ENCODE results near the gene PPFIA3. TPM values are rescaled to one million over a fixed set of nuclear protein-coding genes. Genes with fewer than 3 reads are reported as not detected.

The PPFIA3 gene
- total and polyA plus RNA-seq, 3 donors from 2014 or later: 8.8 to 13.1 (median 9.2) TPM

- no peaks in the 10 kb centered on the region for H3K9me3 ChIP-seq
- intact Hi-C loops (cut with DNase I; ENCODE audit: low total_unique reads): no loop called here
Observed at GRCh38 chr19:49106648-49107135, 12.7 kb upstream of the PPFIA3 start.

DNA sequence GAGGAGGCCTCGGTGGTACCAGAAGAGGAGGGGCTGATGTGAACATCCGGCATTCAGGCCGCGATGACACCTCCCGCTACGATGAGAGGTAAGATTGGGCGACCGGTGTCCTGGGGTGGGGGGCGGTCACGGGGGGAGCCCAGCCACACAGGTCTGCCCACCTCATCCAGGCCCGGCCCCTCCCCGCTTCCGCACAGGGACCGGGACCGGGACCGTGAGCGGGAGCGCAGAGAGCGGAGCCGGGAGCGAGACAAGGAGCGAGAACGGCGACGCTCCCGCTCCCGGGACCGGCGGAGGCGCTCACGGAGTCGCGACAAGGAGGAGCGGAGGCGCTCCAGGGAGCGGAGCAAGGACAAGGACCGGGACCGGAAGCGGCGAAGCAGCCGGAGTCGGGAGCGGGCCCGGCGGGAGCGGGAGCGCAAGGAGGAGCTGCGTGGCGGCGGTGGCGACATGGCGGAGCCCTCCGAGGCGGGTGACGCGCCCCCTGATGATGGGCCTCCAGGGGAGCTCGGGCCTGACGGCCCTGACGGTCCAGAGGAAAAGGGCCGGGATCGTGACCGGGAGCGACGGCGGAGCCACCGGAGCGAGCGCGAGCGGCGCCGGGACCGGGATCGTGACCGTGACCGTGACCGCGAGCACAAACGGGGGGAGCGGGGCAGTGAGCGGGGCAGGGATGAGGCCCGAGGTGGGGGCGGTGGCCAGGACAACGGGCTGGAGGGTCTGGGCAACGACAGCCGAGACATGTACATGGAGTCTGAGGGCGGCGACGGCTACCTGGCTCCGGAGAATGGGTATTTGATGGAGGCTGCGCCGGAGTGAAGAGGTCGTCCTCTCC lies 11.5 kb upstream of the PPFIA3 start:
- DNase-seq: no peak
- TF ChIP-seq POLR2A (IDR thresholded peaks at IDR 0.05): no peak
- TF ChIP-seq, protein P1, sequence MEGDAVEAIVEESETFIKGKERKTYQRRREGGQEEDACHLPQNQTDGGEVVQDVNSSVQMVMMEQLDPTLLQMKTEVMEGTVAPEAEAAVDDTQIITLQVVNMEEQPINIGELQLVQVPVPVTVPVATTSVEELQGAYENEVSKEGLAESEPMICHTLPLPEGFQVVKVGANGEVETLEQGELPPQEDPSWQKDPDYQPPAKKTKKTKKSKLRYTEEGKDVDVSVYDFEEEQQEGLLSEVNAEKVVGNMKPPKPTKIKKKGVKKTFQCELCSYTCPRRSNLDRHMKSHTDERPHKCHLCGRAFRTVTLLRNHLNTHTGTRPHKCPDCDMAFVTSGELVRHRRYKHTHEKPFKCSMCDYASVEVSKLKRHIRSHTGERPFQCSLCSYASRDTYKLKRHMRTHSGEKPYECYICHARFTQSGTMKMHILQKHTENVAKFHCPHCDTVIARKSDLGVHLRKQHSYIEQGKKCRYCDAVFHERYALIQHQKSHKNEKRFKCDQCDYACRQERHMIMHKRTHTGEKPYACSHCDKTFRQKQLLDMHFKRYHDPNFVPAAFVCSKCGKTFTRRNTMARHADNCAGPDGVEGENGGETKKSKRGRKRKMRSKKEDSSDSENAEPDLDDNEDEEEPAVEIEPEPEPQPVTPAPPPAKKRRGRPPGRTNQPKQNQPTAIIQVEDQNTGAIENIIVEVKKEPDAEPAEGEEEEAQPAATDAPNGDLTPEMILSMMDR (IDR thresholded peaks at IDR 0.05): no peak
- Histone ChIP-seq H3K4me3 (peak overlapping the region in 1 of 2 donors; percentile 44), H3K36me3 (ENCODE audit: low read depth, missing control alignments) (no peaks in the 10 kb centered on the region), H3K4me1 (peaks cover 10% of the 10 kb centered on the region), H3K27me3 (no peaks in the 10 kb centered on the region), H3K27ac (no peak overlapping the region), H3K9me3 (no peaks in the 10 kb centered on the region)
- 80 to 83% methylated on average over 58 to 92 of the region's 93 CpGs for WGBS, 2 donors
- intact Hi-C loops (cut with DNase I; ENCODE audit: low total_unique reads): no loop called here

More at GRCh38 chr19:49106648-49107135, 12.7 kb upstream of the PPFIA3 start:
- TF ChIP-seq, protein P1 (IDR thresholded peaks at IDR 0.05): peak; percentile 53 to 69 (median 67)
- TF ChIP-seq POLR2A (IDR thresholded peaks at IDR 0.05): no peak
- 48 to 67% methylated on average over 12 of the region's 12 CpGs for WGBS, 2 donors
- H3K27ac ChIP-seq: no peak overlapping the region
- H3K4me3 ChIP-seq: no peak overlapping the region
- no peaks in the 10 kb centered on the region for H3K36me3 ChIP-seq (ENCODE audit: low read depth, missing control alignments)
- peaks cover 12% of the 10 kb centered on the region for H3K4me1 ChIP-seq
- peak; percentile 63 for DNase-seq
- no peaks in the 10 kb centered on the region for H3K27me3 ChIP-seq

DNA sequence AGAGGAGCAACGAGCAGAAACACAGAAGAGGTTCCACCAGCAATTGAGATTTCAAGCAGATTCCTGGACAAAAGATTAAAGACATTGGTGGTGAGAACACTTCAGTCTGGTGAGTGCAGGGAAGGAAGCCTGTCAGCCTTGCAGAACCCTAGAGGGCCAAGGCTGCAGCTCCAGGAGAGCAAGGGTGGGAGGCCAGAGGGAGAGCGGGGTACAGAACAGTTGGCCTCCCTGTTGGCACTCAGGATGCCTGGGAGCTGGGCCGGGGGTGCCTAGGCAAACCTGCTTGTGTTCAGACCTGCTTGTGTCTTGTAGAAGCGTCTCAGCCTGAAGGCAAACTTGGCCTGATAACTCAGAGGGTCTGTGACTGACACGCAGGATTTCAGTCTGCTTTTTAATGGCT lies 10.3 kb upstream of the PPFIA3 start:
- WGBS, 2 donors: 81 to 84% methylated on average over 5 of the region's 5 CpGs
- H3K27me3 ChIP-seq: no peaks in the 10 kb centered on the region
- TF ChIP-seq, protein P1 (IDR thresholded peaks at IDR 0.05): no peak
- TF ChIP-seq POLR2A (IDR thresholded peaks at IDR 0.05): no peak
- H3K27ac ChIP-seq: peak overlapping the region in 1 of 2 donors; percentile 28
- H3K4me3 ChIP-seq: no peak overlapping the region
- no peaks in the 10 kb centered on the region for H3K36me3 ChIP-seq (ENCODE audit: low read depth, missing control alignments)
- H3K4me1 ChIP-seq: peaks cover 13% of the 10 kb centered on the region
- DNase-seq: no peak
- H3K9me3 ChIP-seq: no peaks in the 10 kb centered on the region
- intact Hi-C loops (cut with DNase I; ENCODE audit: low total_unique reads): no loop called here

GRCh38 chr19:49109569-49110233 lies 9.6 kb upstream of the PPFIA3 start:
- DNase-seq: no peak
- H3K4me3 ChIP-seq: no peak overlapping the region
- intact Hi-C loops (cut with DNase I; ENCODE audit: low total_unique reads): no loop called here
- H3K27ac ChIP-seq: peak overlapping the region in 1 of 2 donors; percentile 82
- H3K4me1 ChIP-seq: peaks cover 13% of the 10 kb centered on the region
- no peaks in the 10 kb centered on the region for H3K36me3 ChIP-seq (ENCODE audit: low read depth, missing control alignments)
- H3K27me3 ChIP-seq: no peaks in the 10 kb centered on the region
- no peak for TF ChIP-seq POLR2A (IDR thresholded peaks at IDR 0.05)
- TF ChIP-seq, protein P1 (IDR thresholded peaks at IDR 0.05): no peak
- no peaks in the 10 kb centered on the region for H3K9me3 ChIP-seq
- WGBS, 2 donors: 77 to 80% methylated on average over 8 of the region's 8 CpGs

All from testis (tissue), 3 donors.